GM18498 (cell line): Measurements from ENCODE around the gene HMCN2.

ENCODE experiments used
- ATAC-seq: cut with Tn5 transposase; IDR thresholded peaks from one replicate; pipeline ENCODE4 v1.9.1; 2021; ENCODE audit warnings: mild to moderate bottlenecking, moderate library complexity; ENCODE audit not compliant: unreplicated experiment

The HMCN2 gene

GRCh38 chr9:130461218-130461630 lies 195.7 kb downstream of the HMCN2 start:
- no peak for ATAC-seq

- no peak for ATAC-seq
Measured at GRCh38 chr9:130461731-130462130, 196.2 kb downstream of the HMCN2 start.

GRCh38 chr9:130462685-130463540 lies 197.4 kb downstream of the HMCN2 start:
- no peak for ATAC-seq

- no peak for ATAC-seq
Measured at GRCh38 chr9:130463763-130464745, 198.5 kb downstream of the HMCN2 start.

GRCh38 chr9:130465383-130466096 lies 200.0 kb downstream of the HMCN2 start:
- no peak for ATAC-seq

- no peak for ATAC-seq
Measured at GRCh38 chr9:130466537-130467217, 201.1 kb downstream of the HMCN2 start.

GRCh38 chr9:130467316-130467715 lies 201.8 kb downstream of the HMCN2 start:
- ATAC-seq, result no peak

- ATAC-seq, result no peak
Measured at GRCh38 chr9:130468566-130468965, 203.0 kb downstream of the HMCN2 start.

GRCh38 chr9:130470269-130470668 lies 204.7 kb downstream of the HMCN2 start:
- no peak for ATAC-seq

GRCh38 chr9:130470950-130471349 lies 205.4 kb downstream of the HMCN2 start:
- no peak for ATAC-seq

GRCh38 chr9:130471411-130472183 lies 206.0 kb downstream of the HMCN2 start:
- no peak for ATAC-seq

- no peak for ATAC-seq
Measured at GRCh38 chr9:130472184-130472705, 206.7 kb downstream of the HMCN2 start.

GRCh38 chr9:130473009-130473408 lies 207.4 kb downstream of the HMCN2 start:
- ATAC-seq, result no peak

GRCh38 chr9:130473566-130473965 lies 208.0 kb downstream of the HMCN2 start:
- no peak for ATAC-seq

GRCh38 chr9:130474106-130474505 lies 208.5 kb downstream of the HMCN2 start:
- ATAC-seq, result no peak

- ATAC-seq, result no peak
Measured at GRCh38 chr9:130476151-130476730, 210.7 kb downstream of the HMCN2 start.

GRCh38 chr9:130477564-130477963 lies 212.0 kb downstream of the HMCN2 start:
- no peak for ATAC-seq

- no peak for ATAC-seq
Measured at GRCh38 chr9:130478152-130478551, 212.6 kb downstream of the HMCN2 start.
